ENCODE data around the gene SRGAP2. TPM values are rescaled to one million over a fixed set of nuclear protein-coding genes. Genes with fewer than 3 reads are reported as not detected.
"Not testable (repeated sequence)": the region's sequence is repeated elsewhere in the genome, so short reads cannot be mapped to it uniquely, and the experiment has no call there.

The SRGAP2 gene
- total RNA-seq, 1 experiment from 2014 or later = 70.1 TPM

- H3K27me3 Mint-ChIP-seq (ENCODE audit: unreplicated experiment); H3K9me3 Mint-ChIP-seq (ENCODE audit: low read depth, unreplicated experiment); H3K4me1 Mint-ChIP-seq (ENCODE audit: low read depth, unreplicated experiment); BruUV-seq (replicated peaks); intact Hi-C loops (cut with micrococcal nuclease; ENCODE audit: unreplicated experiment); H3K4me3 Mint-ChIP-seq (ENCODE audit: low read depth, unreplicated experiment); H3K27ac Mint-ChIP-seq (ENCODE audit: unreplicated experiment); H3K36me3 Mint-ChIP-seq (ENCODE audit: insufficient read depth, unreplicated experiment): not testable (repeated sequence)
- DNase-seq = peak; percentile 3
- CTCF ChIA-PET = interaction anchor here (0.6 kb wide), 1 partner anchor 477 kb away, joined by 3 read pairs; no protein-coding TSS in a partner anchor
Measured at GRCh38 chr1:206178061-206178989, 25.0 kb upstream of the SRGAP2 start.

GRCh38 chr1:206179666-206180065 is 23.7 kb upstream of the SRGAP2 start:
- CTCF ChIA-PET; H3K4me3 Mint-ChIP-seq (ENCODE audit: low read depth, unreplicated experiment); DNase-seq; intact Hi-C loops (cut with micrococcal nuclease; ENCODE audit: unreplicated experiment); H3K27ac Mint-ChIP-seq (ENCODE audit: unreplicated experiment); BruUV-seq (replicated peaks); H3K9me3 Mint-ChIP-seq (ENCODE audit: low read depth, unreplicated experiment); H3K4me1 Mint-ChIP-seq (ENCODE audit: low read depth, unreplicated experiment); H3K36me3 Mint-ChIP-seq (ENCODE audit: insufficient read depth, unreplicated experiment); H3K27me3 Mint-ChIP-seq (ENCODE audit: unreplicated experiment): not testable (repeated sequence)

- H3K4me1 Mint-ChIP-seq (ENCODE audit: low read depth, unreplicated experiment); intact Hi-C loops (cut with micrococcal nuclease; ENCODE audit: unreplicated experiment); H3K36me3 Mint-ChIP-seq (ENCODE audit: insufficient read depth, unreplicated experiment); H3K4me3 Mint-ChIP-seq (ENCODE audit: low read depth, unreplicated experiment); DNase-seq; H3K27me3 Mint-ChIP-seq (ENCODE audit: unreplicated experiment); H3K9me3 Mint-ChIP-seq (ENCODE audit: low read depth, unreplicated experiment); H3K27ac Mint-ChIP-seq (ENCODE audit: unreplicated experiment); CTCF ChIA-PET; BruUV-seq (replicated peaks): not testable (repeated sequence)
Measured at GRCh38 chr1:206182368-206183317, 20.7 kb upstream of the SRGAP2 start.

GRCh38 chr1:206183788-206184187 is 19.6 kb upstream of the SRGAP2 start:
- DNase-seq; H3K27me3 Mint-ChIP-seq (ENCODE audit: unreplicated experiment); intact Hi-C loops (cut with micrococcal nuclease; ENCODE audit: unreplicated experiment); H3K27ac Mint-ChIP-seq (ENCODE audit: unreplicated experiment); H3K4me1 Mint-ChIP-seq (ENCODE audit: low read depth, unreplicated experiment); BruUV-seq (replicated peaks); H3K4me3 Mint-ChIP-seq (ENCODE audit: low read depth, unreplicated experiment); CTCF ChIA-PET; H3K9me3 Mint-ChIP-seq (ENCODE audit: low read depth, unreplicated experiment); H3K36me3 Mint-ChIP-seq (ENCODE audit: insufficient read depth, unreplicated experiment): not testable (repeated sequence)

GRCh38 chr1:206185778-206186177 is 17.6 kb upstream of the SRGAP2 start:
- BruUV-seq (replicated peaks); H3K4me1 Mint-ChIP-seq (ENCODE audit: low read depth, unreplicated experiment); CTCF ChIA-PET; intact Hi-C loops (cut with micrococcal nuclease; ENCODE audit: unreplicated experiment); H3K9me3 Mint-ChIP-seq (ENCODE audit: low read depth, unreplicated experiment); H3K27ac Mint-ChIP-seq (ENCODE audit: unreplicated experiment); H3K36me3 Mint-ChIP-seq (ENCODE audit: insufficient read depth, unreplicated experiment); H3K4me3 Mint-ChIP-seq (ENCODE audit: low read depth, unreplicated experiment); DNase-seq; H3K27me3 Mint-ChIP-seq (ENCODE audit: unreplicated experiment): not testable (repeated sequence)

GRCh38 chr1:206186826-206187225 is 16.5 kb upstream of the SRGAP2 start:
- H3K27me3 Mint-ChIP-seq (ENCODE audit: unreplicated experiment); H3K4me3 Mint-ChIP-seq (ENCODE audit: low read depth, unreplicated experiment); intact Hi-C loops (cut with micrococcal nuclease; ENCODE audit: unreplicated experiment); DNase-seq; CTCF ChIA-PET; H3K27ac Mint-ChIP-seq (ENCODE audit: unreplicated experiment); H3K36me3 Mint-ChIP-seq (ENCODE audit: insufficient read depth, unreplicated experiment); BruUV-seq (replicated peaks); H3K9me3 Mint-ChIP-seq (ENCODE audit: low read depth, unreplicated experiment); H3K4me1 Mint-ChIP-seq (ENCODE audit: low read depth, unreplicated experiment): not testable (repeated sequence)

- TSS peak; percentile 7 for BruUV-seq (replicated peaks)
- H3K4me1 Mint-ChIP-seq (ENCODE audit: low read depth, unreplicated experiment); H3K27me3 Mint-ChIP-seq (ENCODE audit: unreplicated experiment); H3K4me3 Mint-ChIP-seq (ENCODE audit: low read depth, unreplicated experiment); H3K36me3 Mint-ChIP-seq (ENCODE audit: insufficient read depth, unreplicated experiment); DNase-seq; H3K9me3 Mint-ChIP-seq (ENCODE audit: low read depth, unreplicated experiment); intact Hi-C loops (cut with micrococcal nuclease; ENCODE audit: unreplicated experiment); CTCF ChIA-PET; H3K27ac Mint-ChIP-seq (ENCODE audit: unreplicated experiment): not testable (repeated sequence)
Measured at GRCh38 chr1:206195182-206195581, 8.2 kb upstream of the SRGAP2 start.

- CTCF ChIA-PET; H3K36me3 Mint-ChIP-seq (ENCODE audit: insufficient read depth, unreplicated experiment); H3K4me3 Mint-ChIP-seq (ENCODE audit: low read depth, unreplicated experiment); H3K27me3 Mint-ChIP-seq (ENCODE audit: unreplicated experiment); H3K4me1 Mint-ChIP-seq (ENCODE audit: low read depth, unreplicated experiment); BruUV-seq (replicated peaks); intact Hi-C loops (cut with micrococcal nuclease; ENCODE audit: unreplicated experiment); DNase-seq; H3K27ac Mint-ChIP-seq (ENCODE audit: unreplicated experiment); H3K9me3 Mint-ChIP-seq (ENCODE audit: low read depth, unreplicated experiment): not testable (repeated sequence)
Measured at GRCh38 chr1:206196748-206197424, 6.5 kb upstream of the SRGAP2 start.

- Mint-ChIP-seq H3K36me3 (ENCODE audit: insufficient read depth, unreplicated experiment) (peaks cover 17% of the 10 kb centered on the region), H3K4me3 (ENCODE audit: low read depth, unreplicated experiment) (peak within 1 kb of the TSS; percentile 86), H3K27ac (ENCODE audit: unreplicated experiment) (peak within 1 kb of the TSS; percentile 80)
- DNase-seq = peak; percentile 98
- BruUV-seq (replicated peaks); H3K27me3 Mint-ChIP-seq (ENCODE audit: unreplicated experiment); intact Hi-C loops (cut with micrococcal nuclease; ENCODE audit: unreplicated experiment); H3K9me3 Mint-ChIP-seq (ENCODE audit: low read depth, unreplicated experiment); CTCF ChIA-PET; H3K4me1 Mint-ChIP-seq (ENCODE audit: low read depth, unreplicated experiment): not testable (repeated sequence)
Measured at GRCh38 chr1:206202789-206203363, 465 bp upstream of the SRGAP2 start, which contains the start of gene FAM72A. Gene FAM72A (minus strand): TSS chr1:206202839. CDS start chr1:206202025, 814 bp downstream.
